Ovary (tissue), 9 donors: ENCODE measurements around the gene ANKRD22. TPM values are rescaled to one million over a fixed set of nuclear protein-coding genes. Genes with fewer than 3 reads are reported as not detected.

Source experiments
- DNase-seq, 5 donors: peaks; one replicate each; pipeline ENCODE4 v3.0.0-alpha.2; 2019 to 2020
- H3K27ac ChIP-seq, 2 donors: fragments of 200-600 bp; one replicate each; pipeline versions ENCODE4 v1.5.1 to v1.8.0; 2019 to 2022
- H3K27me3 ChIP-seq: fragments of 200-600 bp; one replicate; pipeline ENCODE4 v1.8.0; 2022
- H3K36me3 ChIP-seq: fragments of 200-600 bp; sonication (generic); one replicate; pipeline ENCODE4 v1.5.1; 2019
- H3K4me1 ChIP-seq: one replicate; pipeline ENCODE4 v1.8.1; 2013; ENCODE audit warnings: mild to moderate bottlenecking, moderate library complexity; ENCODE audit not compliant: insufficient read depth
- H3K4me3 ChIP-seq: fragments of 200-600 bp; sonication (generic); one replicate; pipeline ENCODE4 v1.5.1; 2017
- H3K9me3 ChIP-seq, 2 donors: fragments of 200-600 bp in 1 of 2; sonication (generic) in 1 of 2; one replicate each; pipeline versions ENCODE4 v1.5.1 to v1.8.1; 2013 to 2019; ENCODE audit warnings: mild to moderate bottlenecking in 1 of 2, moderate library complexity in 1 of 2
- CTCF ChIP-seq, 3 donors: fragments of 450-650 bp in 2 of 3; fragments of 200-600 bp in 1 of 3; IDR thresholded peaks; one replicate each; pipeline versions ENCODE4 v1.5.1 to v1.8.0; 2016 to 2022; ENCODE audit warnings: antibody characterized with exemption in 3 of 3, mild to moderate bottlenecking in 1 of 3
- EP300 ChIP-seq: sonication (generic); formaldehyde crosslinking; IDR thresholded peaks from one replicate; pipeline ENCODE4 v1.6.1; 2017; ENCODE audit warnings: antibody characterized with exemption
- POLR2A ChIP-seq: fragments of 450-650 bp; IDR thresholded peaks from one replicate; pipeline ENCODE4 v1.6.1; 2017; ENCODE audit warnings: antibody characterized with exemption, mild to moderate bottlenecking, moderate library complexity
- WGBS, 3 donors: extraction: QIAGEN DNeasy Blood & Tissue Kit in 1 of 3; methylation state at CpG; one replicate each; pipeline versions ENCODE4 v1.1.5 to v1.1.7; 2013 to 2017; 5-methylcytosine and 5-hydroxymethylcytosine counted together
- intact Hi-C, 4 donors: fragments of 100-400 bp; cut with DNase I; formaldehyde crosslinking; loops; one replicate each; pipeline versions ENCODE4 v1.11.0 to v1.15.1; 2022 to 2023
- polyA plus RNA-seq, 2 donors: library from polyadenylated mRNA; stranded (reverse); fragments of 200-250 nt in 1 of 2; fragments of 350-450 nt in 1 of 2; fragmentation: Illumina TruSeq in 1 of 2; extraction: RNeasy Lipid Tissue Mini Kit (QIAGEN cat#74804) in 1 of 2; gene quantifications; one replicate each; pipeline ENCODE4 v1.2.3, GENCODE V29; 2013 to 2014
- total RNA-seq, 7 donors: library from RNA; depleted of rRNA in 2 of 7; stranded (reverse); fragments of >200 nt in 2 of 7; fragmentation: NEBNext Ultra II Directional in 3 of 7; extraction: Animal tissue kit (Norgen Biotek cat#: 25700) in 3 of 7; gene quantifications; one replicate each; pipeline versions ENCODE4 v1.1.0 to v1.2.4, GENCODE V29; 2016 to 2023
- donor health status: DM: no; HTN: no; CAD: no; lungs with moderate emphysema.
- donor health status: DM: no; HTN: no; CAD: no.
- donor health status: Bipolar disorder and iron deficiency.
- donor health status: DM: yes; HTN: yes; CAD: no.
- donor health status: DM: no; HTN: no; CAD: no.
- donor health status: DM: yes; HTN: yes; CAD: no.

Gene ANKRD22
- total and polyA plus RNA-seq, 9 donors, result 0.42 to 0.63 TPM; not detected in 7

GRCh38 chr10:88890681-88891381 is 39.2 kb upstream of the ANKRD22 start:
- TF ChIP-seq EP300, result no peak
- no peak for TF ChIP-seq POLR2A
- TF ChIP-seq CTCF (IDR thresholded peaks at IDR 0.05), result no peak
- no peak overlapping the region for H3K4me3 ChIP-seq
- no peak overlapping the region for H3K27ac ChIP-seq
- DNase-seq, result no peak
- H3K4me1 ChIP-seq, result peaks cover 6% of the 10 kb centered on the region
- H3K9me3 ChIP-seq, result no peaks in the 10 kb centered on the region
- no peaks in the 10 kb centered on the region for H3K36me3 ChIP-seq
- WGBS, 3 donors, result 87 to 94% (median 90%) methylated on average over 4 of the region's 4 CpGs
- H3K27me3 ChIP-seq, result no peaks in the 10 kb centered on the region
- intact Hi-C loops, result no loop called here

GRCh38 chr10:88889559-88890337 is 38.1 kb upstream of the ANKRD22 start:
- WGBS, 3 donors, result 91 to 98% (median 95%) methylated on average over 1 of the region's 1 CpG
- intact Hi-C loops, result no loop called here

DNA sequence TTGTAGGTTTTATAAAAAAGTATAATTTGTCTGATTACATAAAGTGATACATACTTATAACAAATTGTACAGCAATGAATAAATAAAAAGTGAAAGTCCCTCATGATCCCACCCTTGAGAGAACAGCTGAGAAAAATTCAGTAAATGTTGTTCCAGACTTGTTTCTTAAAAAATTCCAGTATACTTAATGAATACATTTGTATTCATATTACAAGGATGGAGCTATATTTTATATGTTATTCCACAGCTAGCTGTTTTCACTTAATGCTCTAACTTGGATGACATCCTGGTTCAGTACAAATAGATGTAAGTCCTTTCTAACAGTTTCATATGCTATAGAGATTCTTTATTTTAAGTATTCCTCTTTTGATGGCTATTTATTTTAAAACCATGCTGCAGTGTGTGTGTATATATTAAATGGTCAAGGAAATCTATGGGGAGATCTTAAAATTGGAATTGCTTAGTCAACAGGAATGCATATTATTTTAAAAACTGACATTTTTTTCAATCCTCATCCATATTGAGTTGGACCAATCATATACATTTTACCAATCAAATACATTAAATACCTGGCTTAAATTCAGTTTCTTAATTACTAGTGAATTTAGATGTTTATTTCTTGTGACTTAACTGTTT is 37.3 kb upstream of the ANKRD22 start:
- no peaks in the 10 kb centered on the region for H3K9me3 ChIP-seq
- H3K27ac ChIP-seq, result no peak overlapping the region
- H3K4me3 ChIP-seq, result no peak overlapping the region
- no peak for TF ChIP-seq EP300
- no peak for TF ChIP-seq POLR2A
- TF ChIP-seq CTCF (IDR thresholded peaks at IDR 0.05), result no peak
- no peak for DNase-seq
- no peaks in the 10 kb centered on the region for H3K27me3 ChIP-seq
- H3K36me3 ChIP-seq, result no peaks in the 10 kb centered on the region
- intact Hi-C loops, result no loop called here
- H3K4me1 ChIP-seq, result peaks cover 10% of the 10 kb centered on the region

More at GRCh38 chr10:88889559-88890337, 38.1 kb upstream of the ANKRD22 start:
- Histone ChIP-seq H3K27me3 (no peaks in the 10 kb centered on the region), H3K9me3 (no peaks in the 10 kb centered on the region), H3K4me1 (peaks cover 8% of the 10 kb centered on the region), H3K36me3 (no peaks in the 10 kb centered on the region), H3K27ac (no peak overlapping the region), H3K4me3 (no peak overlapping the region)
- TF ChIP-seq POLR2A (no peak), CTCF (IDR thresholded peaks at IDR 0.05) (no peak), EP300 (no peak)
- no peak for DNase-seq

DNA sequence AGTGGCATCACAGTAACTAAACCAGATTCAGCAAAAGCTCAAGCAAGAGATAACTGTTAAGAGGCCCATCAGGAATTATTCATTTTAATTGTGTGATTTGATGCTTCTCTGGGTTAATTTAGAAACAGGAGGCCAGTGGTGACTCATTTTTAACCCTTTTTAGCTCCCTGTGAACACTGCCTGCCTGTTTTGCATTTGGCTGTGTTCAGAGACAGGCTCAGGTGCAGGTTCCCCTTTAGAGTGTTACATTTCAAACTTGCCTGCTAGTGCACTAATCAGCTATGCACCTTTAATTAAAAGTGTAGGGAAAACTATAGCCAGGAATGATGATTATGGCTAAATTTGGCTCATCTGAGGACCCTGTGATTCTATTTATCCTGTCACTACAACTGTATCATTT is 34.9 kb upstream of the ANKRD22 start:
- H3K36me3 ChIP-seq, result no peaks in the 10 kb centered on the region
- H3K9me3 ChIP-seq, result no peaks in the 10 kb centered on the region
- no peaks in the 10 kb centered on the region for H3K27me3 ChIP-seq
- no peak for DNase-seq
- no peak overlapping the region for H3K4me3 ChIP-seq
- intact Hi-C loops, result no loop called here
- no peak for TF ChIP-seq POLR2A
- no peak overlapping the region for H3K27ac ChIP-seq
- peaks cover 11% of the 10 kb centered on the region for H3K4me1 ChIP-seq
